ENCODE results near the gene ACSF3.

DNA sequence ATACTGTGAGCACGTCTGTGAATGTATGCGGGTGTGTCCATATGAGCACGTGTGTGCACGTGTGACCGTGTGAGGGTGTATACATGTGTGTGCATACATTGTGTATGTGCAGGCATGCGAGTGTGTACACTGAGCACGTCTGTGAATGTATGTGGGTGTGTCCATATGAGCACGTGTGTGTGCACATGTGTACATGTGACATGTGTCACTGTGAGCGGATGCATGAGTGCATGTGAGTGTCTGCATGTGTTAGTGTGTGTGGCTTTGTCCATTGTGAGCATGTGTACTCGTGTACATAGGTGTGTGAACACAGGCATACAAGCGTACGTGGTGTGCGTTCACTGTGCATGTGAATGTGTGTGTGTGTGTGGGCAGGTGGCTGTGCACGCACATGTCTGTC, 17.5 kb upstream of the ACSF3 start:
- TF ChIP-seq, protein P1, sequence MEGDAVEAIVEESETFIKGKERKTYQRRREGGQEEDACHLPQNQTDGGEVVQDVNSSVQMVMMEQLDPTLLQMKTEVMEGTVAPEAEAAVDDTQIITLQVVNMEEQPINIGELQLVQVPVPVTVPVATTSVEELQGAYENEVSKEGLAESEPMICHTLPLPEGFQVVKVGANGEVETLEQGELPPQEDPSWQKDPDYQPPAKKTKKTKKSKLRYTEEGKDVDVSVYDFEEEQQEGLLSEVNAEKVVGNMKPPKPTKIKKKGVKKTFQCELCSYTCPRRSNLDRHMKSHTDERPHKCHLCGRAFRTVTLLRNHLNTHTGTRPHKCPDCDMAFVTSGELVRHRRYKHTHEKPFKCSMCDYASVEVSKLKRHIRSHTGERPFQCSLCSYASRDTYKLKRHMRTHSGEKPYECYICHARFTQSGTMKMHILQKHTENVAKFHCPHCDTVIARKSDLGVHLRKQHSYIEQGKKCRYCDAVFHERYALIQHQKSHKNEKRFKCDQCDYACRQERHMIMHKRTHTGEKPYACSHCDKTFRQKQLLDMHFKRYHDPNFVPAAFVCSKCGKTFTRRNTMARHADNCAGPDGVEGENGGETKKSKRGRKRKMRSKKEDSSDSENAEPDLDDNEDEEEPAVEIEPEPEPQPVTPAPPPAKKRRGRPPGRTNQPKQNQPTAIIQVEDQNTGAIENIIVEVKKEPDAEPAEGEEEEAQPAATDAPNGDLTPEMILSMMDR (IDR thresholded peaks at IDR 0.05; ENCODE audit: poor library complexity, severe bottlenecking): no peak
- no peak for TF ChIP-seq TAF1 (IDR thresholded peaks at IDR 0.05; ENCODE audit: low read depth)

All from neural cell (in vitro differentiated cells).